ENCODE data around the gene COL9A3. TPM values are rescaled to one million over a fixed set of nuclear protein-coding genes. Genes with fewer than 3 reads are reported as not detected.

Gene COL9A3
- total and polyA plus RNA-seq, 2 donors from 2014 or later, result 2.3 to 4.3 TPM

DNA sequence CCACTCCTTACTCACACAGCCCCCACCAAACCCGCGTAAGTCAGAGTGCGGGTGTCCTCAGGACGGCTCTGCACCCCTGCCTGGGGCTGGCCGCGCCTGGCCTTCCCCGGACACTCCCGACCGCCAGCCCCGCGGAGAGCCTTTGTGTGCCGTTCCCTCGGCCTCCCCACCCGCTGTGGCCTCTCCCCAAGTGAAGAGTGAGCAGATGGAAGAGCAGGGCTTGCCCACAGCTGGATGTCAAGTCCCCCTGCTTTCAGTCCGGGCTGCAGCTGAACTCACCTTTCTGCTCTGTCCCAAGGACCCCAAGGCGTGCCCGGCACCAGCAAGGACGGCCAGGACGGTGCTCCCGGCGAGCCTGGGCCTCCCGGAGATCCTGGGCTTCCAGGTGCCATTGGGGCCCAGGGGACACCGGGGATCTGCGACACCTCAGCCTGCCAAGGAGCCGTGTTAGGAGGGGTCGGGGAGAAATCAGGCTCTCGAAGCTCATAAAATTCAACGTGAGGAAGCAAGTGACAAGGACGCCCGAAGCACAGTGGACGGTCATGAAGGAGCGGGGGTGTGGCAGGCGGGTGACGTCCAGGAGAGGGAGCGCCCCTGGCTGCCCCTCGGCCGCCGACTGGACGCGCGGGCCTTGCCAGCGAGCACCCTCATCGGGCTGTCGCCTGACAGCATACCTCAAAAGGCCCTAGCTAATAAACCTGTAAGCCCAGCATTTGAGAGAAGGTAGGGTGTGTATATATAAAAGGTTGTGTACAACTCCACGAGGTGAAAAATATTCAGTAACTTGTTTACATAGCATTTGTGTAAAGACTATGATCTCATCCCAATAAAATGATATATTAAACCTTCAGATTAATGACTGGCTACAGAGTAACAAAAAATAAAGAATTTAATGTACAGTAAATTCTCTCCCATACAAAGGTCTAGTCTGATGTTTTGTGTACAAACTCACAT lies 23.7 kb downstream of the COL9A3 start:
- Histone ChIP-seq H3K9me3 (ENCODE audit: control insufficient read depth in 2 of 3, insufficient read depth in 1 of 3, low read length in 3 of 3) (peaks cover 0 to 2% (median 0%) of the 10 kb centered on the region in 3 donors), H3K27me3 (ENCODE audit: control insufficient read depth, insufficient read depth, low read length) (no peaks in the 10 kb centered on the region), H3K4me1 (ENCODE audit: control insufficient read depth in 2 of 3, insufficient read depth in 2 of 3, low read depth in 1 of 3, low read length in 3 of 3) (peaks cover 0 to 3% (median 2%) of the 10 kb centered on the region in 3 donors), H3K27ac (ENCODE audit: low read depth in 2 of 2, low read length in 2 of 2) (no peak overlapping the region), H3K9ac (ENCODE audit: low read length in 3 of 3) (no peak overlapping the region), H3K4me3 (ENCODE audit: low read length in 3 of 3) (no peak overlapping the region), H3K36me3 (ENCODE audit: control insufficient read depth in 2 of 3, insufficient read depth in 3 of 3, low read length in 3 of 3) (no peaks in the 10 kb centered on the region)
- intact Hi-C loops (cut with DNase I), result no loop called here
- FAIRE-seq (no peak), DNase-seq (peak in 1 of 5 donors; percentile 61)
- TF ChIP-seq, protein P1, sequence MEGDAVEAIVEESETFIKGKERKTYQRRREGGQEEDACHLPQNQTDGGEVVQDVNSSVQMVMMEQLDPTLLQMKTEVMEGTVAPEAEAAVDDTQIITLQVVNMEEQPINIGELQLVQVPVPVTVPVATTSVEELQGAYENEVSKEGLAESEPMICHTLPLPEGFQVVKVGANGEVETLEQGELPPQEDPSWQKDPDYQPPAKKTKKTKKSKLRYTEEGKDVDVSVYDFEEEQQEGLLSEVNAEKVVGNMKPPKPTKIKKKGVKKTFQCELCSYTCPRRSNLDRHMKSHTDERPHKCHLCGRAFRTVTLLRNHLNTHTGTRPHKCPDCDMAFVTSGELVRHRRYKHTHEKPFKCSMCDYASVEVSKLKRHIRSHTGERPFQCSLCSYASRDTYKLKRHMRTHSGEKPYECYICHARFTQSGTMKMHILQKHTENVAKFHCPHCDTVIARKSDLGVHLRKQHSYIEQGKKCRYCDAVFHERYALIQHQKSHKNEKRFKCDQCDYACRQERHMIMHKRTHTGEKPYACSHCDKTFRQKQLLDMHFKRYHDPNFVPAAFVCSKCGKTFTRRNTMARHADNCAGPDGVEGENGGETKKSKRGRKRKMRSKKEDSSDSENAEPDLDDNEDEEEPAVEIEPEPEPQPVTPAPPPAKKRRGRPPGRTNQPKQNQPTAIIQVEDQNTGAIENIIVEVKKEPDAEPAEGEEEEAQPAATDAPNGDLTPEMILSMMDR (IDR thresholded peaks at IDR 0.05; ENCODE audit: borderline replicate concordance, extremely low read depth, insufficient read depth), result no peak

DNA sequence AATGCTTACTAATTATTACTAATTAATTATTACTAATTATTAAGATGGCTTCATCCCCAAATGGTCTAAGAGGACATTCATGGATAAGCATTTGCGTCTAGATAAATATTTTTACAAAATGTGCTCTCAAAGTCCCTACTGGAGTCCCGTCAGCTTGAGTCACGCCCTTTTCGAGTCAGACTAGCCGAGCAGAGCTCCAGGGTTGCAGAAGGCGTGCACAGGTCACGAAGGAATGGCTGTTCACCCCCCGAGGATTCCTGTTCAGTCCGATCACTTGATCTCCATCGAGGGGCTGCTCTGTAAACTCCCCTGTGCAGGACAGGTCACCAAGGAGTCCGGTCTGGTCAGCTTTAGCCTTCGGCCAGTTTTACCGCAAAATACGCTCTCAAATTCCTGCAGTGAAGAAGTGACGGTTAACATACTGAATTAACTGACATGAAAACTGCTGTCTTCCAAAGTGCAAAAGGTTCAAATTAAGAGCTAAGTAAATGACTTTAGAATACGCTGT lies 24.9 kb downstream of the COL9A3 start:
- no peak overlapping the region for H3K9ac ChIP-seq (ENCODE audit: low read length in 3 of 3)
- H3K9me3 ChIP-seq (ENCODE audit: control insufficient read depth in 2 of 3, insufficient read depth in 1 of 3, low read length in 3 of 3), result peaks cover 0 to 2% (median 0%) of the 10 kb centered on the region in 3 donors
- intact Hi-C loops (cut with DNase I), result no loop called here
- DNase-seq (peak in 1 of 5 donors; percentile 23), FAIRE-seq (no peak)
- TF ChIP-seq, protein P1 (IDR thresholded peaks at IDR 0.05; ENCODE audit: borderline replicate concordance, extremely low read depth, insufficient read depth), result no peak
- no peak overlapping the region for H3K27ac ChIP-seq (ENCODE audit: low read depth in 2 of 2, low read length in 2 of 2)
- peaks cover 0 to 2% (median 0%) of the 10 kb centered on the region in 3 donors for H3K4me1 ChIP-seq (ENCODE audit: control insufficient read depth in 2 of 3, insufficient read depth in 2 of 3, low read depth in 1 of 3, low read length in 3 of 3)
- no peaks in the 10 kb centered on the region for H3K27me3 ChIP-seq (ENCODE audit: control insufficient read depth, insufficient read depth, low read length)
- H3K4me3 ChIP-seq (ENCODE audit: low read length in 3 of 3), result no peak overlapping the region
- no peaks in the 10 kb centered on the region for H3K36me3 ChIP-seq (ENCODE audit: control insufficient read depth in 2 of 3, insufficient read depth in 3 of 3, low read length in 3 of 3)

DNA sequence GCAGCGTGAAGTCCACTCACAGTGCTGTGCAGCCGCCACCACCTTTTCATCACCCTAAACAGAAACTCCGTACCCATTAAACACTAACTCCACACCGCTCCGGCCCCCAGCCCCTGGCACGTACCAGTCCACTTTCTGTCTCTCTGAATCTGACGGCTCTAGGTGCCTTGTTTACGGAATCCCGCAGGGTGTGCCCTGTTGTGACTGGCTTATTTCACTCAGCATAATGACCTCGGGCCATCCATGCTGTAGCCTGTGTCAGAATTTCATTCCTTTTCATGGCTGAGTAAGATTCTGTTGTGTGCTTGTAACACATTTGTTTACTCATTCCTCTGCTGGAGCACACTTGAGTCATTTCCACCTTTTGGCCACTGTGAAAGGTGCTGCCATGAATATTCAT lies 26.8 kb downstream of the COL9A3 start:
- Histone ChIP-seq H3K27me3 (ENCODE audit: control insufficient read depth, insufficient read depth, low read length) (no peaks in the 10 kb centered on the region), H3K9ac (ENCODE audit: low read length in 3 of 3) (no peak overlapping the region), H3K27ac (ENCODE audit: low read depth in 2 of 2, low read length in 2 of 2) (no peak overlapping the region), H3K4me3 (ENCODE audit: low read length in 3 of 3) (no peak overlapping the region), H3K4me1 (ENCODE audit: control insufficient read depth in 2 of 3, insufficient read depth in 2 of 3, low read depth in 1 of 3, low read length in 3 of 3) (peaks cover 0 to under 1% (median 0%) of the 10 kb centered on the region in 3 donors), H3K9me3 (ENCODE audit: control insufficient read depth in 2 of 3, insufficient read depth in 1 of 3, low read length in 3 of 3) (peaks cover 0 to 2% (median 0%) of the 10 kb centered on the region in 3 donors), H3K36me3 (ENCODE audit: control insufficient read depth in 2 of 3, insufficient read depth in 3 of 3, low read length in 3 of 3) (no peaks in the 10 kb centered on the region)
- intact Hi-C loops (cut with DNase I), result no loop called here
- TF ChIP-seq, protein P1 (IDR thresholded peaks at IDR 0.05; ENCODE audit: borderline replicate concordance, extremely low read depth, insufficient read depth), result no peak
- FAIRE-seq (no peak), DNase-seq (no peak)

Data from kidney (tissue), 14 donors.